ENCODE measurements around the gene IKZF1.

IKZF1 gene

GRCh38 chr7:50356212-50356944 is 51.9 kb downstream of the IKZF1 start:
- peak; percentile 94 to 98 for DNase-seq

DNA sequence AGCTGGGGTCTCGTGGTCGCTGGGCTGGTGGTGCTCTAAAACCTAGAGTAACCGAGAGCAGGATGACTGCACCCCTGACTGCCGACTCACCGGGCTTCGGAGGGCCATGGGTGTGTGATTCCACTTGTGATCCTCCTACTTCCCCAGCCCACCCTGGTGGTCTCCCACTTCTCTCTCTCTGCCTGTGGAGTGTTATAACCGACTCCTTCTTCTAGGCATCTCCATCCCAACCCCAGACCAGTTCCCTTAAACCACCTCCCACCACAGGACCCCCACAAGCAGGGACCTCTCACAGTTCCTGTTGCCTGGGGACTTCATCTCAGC is 52.4 kb downstream of the IKZF1 start:
- no peak for DNase-seq

DNA sequence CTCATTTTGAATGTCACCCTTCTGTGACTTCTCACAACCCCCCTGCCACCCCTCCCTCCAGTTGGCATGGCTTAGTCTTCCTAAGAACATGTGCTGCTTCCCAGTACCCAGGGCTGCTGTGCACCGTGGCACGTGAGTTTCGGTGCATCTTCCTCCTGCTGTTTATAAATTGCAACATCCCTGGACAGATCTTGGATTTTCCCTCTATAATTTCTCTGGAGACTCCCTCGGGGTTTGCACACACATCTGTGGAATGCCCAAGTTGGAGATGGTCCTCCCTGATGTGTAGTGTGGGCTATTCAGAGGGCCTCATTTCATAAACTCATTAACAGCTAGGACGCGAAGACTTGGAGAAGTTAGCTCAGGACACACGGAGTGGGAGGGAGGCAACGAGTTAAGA is 52.9 kb downstream of the IKZF1 start:
- DNase-seq: peak in 1 of 2 donors; percentile 48

DNA sequence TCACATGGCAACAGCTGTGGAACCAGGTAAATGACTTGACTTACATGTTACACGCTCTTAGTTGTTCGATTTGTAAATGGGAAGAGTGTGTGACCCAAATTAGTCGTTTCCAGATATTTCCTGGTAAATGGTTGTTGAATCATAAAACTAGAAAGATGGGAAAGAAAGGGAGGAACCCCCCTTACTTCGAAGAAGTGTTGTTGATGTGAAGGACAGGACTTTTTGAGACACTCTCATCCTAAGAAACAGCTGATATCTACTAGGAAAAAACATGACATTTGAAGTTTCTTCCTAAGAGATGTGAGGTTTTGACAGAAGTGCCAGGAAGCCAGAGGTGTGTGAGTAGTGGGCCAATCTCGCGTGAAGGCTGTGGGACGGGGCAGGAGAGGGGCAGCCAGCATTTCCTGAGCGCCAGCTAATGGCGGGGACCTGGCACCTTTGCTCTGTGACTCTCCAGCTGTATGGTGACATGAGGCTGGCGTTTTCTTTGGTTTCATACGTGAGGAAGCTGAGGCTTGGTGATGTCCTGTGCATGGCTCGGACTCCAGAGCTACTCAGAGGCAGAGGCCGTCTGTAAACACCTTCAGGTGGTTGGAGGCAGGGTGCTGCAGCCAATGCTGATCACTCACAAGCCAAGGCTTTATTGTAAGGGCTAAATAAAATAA is 53.7 kb downstream of the IKZF1 start:
- DNase-seq: no peak

DNA sequence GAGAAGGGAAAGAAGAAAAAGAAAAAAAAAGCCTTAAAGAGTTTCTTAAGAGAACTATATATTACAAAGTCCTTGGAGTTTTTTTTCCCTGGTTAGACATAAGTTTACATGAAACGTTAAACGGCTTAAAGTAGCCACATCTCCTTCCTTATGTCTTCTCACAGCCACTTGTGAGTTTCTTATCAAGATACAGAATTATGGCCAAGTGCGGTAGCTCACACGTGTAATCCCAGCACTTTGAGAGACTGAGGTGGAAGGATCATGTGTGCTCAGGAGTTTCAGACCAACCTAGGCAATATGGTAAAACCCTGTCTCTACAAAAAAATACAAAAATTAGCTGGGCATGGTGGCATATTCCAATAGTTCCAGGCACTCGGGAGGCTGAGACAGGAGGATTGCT is 54.3 kb downstream of the IKZF1 start:
- DNase-seq: no peak

- DNase-seq: no peak
These were observed 54.9 kb downstream of the IKZF1 start for GRCh38 chr7:50359258-50359994.

DNA sequence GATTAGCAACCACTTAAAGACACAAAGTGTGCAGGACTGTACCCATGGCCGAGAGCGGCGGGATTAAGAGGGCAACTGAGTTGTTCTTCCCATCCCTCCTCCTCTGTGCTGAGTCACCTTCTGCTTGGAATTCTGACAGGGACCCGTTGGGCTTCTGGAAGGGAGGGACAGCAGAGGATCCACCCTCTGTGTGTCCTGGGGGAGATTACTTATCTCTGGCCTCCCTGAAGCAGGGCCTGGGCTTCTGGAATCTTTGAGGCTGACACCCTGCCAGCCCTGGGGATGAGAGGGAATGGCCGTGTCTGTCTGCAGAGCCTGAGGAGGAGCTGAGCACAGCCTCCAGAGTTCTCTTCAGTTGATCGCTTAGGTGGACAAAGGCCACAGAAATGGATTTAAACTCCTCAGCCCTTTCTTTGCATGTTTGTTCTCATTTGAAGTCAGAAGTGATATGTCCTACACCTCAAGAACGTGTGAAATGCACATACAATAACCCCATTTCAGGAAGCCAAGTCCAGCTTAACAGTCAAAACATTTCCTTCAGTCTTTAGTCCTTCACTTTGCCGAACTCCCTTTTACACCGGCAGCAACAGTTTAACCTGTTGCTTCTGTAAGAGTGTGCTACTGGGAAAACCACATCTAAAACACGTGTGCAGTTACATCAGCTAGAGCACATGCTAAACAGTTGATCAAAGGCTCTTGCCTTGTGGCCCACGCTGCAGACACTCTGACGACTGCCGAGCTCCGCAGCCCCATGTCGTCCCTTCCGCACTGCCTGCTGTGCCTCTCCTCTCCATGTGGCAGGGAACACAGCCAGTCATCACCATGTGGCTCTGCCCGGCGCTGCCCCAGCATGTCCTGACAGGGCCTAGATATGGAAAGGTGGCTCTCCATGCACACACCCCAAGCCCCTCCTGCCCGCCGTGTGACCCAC is 55.7 kb downstream of the IKZF1 start:
- DNase-seq: no peak

- DNase-seq: no peak
These were observed 57.6 kb downstream of the IKZF1 start for GRCh38 chr7:50362142-50362541.

- no peak for DNase-seq
These were observed 58.3 kb downstream of the IKZF1 start for GRCh38 chr7:50362712-50363282.

DNA sequence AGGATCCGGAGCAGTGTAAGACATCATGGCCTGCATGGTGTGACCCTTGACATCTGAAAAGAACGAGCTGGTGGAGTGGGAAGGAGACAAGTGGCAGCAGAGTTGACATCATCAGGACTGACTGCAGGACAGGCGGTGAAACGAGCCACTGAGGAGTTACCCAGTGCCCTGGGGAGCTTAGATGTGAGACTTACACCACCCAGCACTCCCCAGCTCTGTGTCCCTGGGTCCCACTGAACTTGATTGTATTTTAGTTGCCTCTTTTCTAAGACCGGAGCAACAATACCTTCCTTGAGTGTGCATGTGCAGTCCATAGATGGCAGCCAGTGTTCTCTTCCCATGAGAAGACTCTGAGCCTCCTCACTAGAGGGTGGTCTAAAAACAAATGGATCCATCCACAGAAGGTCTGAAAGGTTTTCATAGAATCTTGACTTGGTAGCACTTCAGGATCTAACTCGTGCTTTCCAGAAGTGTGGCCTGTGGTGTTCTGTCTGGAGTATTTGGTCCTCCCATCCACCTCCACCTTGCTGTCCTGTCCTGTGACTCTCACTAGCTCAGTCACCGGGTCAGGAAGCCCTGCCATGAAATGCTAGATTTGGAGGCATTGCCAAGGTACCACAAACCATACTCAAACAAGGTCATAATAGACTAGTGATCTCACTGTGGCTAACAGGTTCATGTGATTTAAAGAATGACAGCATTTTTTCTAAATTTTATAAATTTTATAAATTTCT is 59.0 kb downstream of the IKZF1 start:
- DNase-seq: no peak

- no peak for DNase-seq
These were observed 60.1 kb downstream of the IKZF1 start for GRCh38 chr7:50364645-50365044.

DNA sequence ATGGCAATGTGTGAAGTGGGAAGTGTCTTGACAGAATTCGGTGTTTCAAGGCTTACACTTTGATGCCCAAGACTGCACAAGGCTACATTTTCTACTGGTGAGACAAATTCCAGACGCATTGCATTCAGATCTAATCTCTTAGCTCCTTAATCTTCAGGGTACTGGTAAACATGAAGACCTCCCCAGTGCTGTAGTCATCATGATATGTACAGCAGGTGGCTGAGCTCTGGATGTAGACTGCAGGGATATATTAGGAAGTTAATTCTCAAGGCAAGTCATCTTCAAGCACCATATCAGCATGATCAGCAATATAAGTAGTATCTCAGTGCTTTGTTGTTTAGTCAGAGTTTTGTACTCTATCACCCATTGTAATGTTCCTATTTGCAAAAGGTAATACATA is 61.8 kb downstream of the IKZF1 start:
- no peak for DNase-seq

- no peak for DNase-seq
These were observed 62.6 kb downstream of the IKZF1 start for GRCh38 chr7:50367100-50367499.

- DNase-seq: no peak
These were observed 63.1 kb downstream of the IKZF1 start for GRCh38 chr7:50367570-50367969.

- DNase-seq: no peak
These were observed 63.9 kb downstream of the IKZF1 start for GRCh38 chr7:50368366-50368765.

GRCh38 chr7:50369143-50370026 is 64.9 kb downstream of the IKZF1 start:
- DNase-seq: peak; percentile 66 to 69

- DNase-seq: no peak
These were observed 66.4 kb downstream of the IKZF1 start for GRCh38 chr7:50370884-50371283.

DNA sequence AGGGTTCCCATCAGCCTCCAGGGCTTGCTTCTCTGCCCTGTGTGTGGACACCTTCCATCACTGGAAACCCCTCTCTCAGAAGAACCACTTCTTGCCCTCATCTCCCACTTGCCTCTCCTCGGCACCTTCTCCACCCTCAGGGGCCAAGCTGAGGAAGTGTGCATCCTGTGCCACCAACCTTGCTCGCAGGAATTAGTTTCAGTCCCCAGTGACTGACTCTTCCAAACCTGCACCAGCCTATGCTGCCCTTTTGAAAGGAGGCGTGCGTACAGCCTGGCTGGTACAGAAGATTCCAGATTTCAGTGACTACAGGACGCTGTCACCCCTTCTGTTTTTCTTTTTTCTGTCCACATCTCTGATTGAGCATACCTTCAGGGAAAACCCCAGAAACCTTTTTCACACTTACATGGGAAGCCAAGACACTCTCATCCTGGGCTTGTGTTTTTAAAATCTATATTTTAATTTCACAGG is 67.1 kb downstream of the IKZF1 start:
- no peak for DNase-seq

DNA sequence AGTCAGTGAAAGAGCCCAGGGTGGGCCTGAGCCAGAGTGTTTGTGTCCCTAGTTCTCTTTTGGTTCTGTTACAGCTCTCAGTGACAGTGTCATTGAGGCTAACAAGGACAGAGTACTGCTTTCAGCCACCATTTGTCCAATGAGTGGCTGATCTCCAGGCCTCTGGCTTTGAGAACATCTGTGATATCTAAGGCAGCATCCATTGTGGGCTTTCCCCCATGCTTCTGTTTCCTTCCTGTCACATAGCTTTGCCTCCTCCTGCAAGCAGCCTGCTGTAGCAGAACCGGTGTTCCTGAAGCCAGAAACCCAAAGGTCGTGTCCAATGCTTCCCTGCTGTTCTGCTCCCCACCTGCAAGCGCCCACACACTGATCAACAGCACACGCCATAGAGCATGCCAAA is 68.4 kb downstream of the IKZF1 start:
- no peak for DNase-seq

GRCh38 chr7:50376056-50376820 is 71.7 kb downstream of the IKZF1 start:
- DNase-seq: no peak
